Stimulated activated effector memory CD8-positive, alpha-beta T cell treated with anti-CD3 and anti-CD28 coated beads, Interleukin-12 subunit alpha, Interleukin-12 subunit beta, amount 100 ng/mL, for 72 hours (primary cell): ENCODE measurements around the gene RNFT2.

Source experiments
- ATAC-seq: fragments of 150-1000 bp; cut with Tn5 transposase; 2 replicates; pipeline ENCODE4 v1.10.0; 2021
- DNase-seq, 2 donors: peaks; one replicate each; pipeline ENCODE4 v3.0.0; 2021 to 2022; ENCODE audit warnings: low spot score in 2 of 2
- H3K27ac Mint-ChIP-seq: one replicate; pipeline ENCODE4 v1.8.0; 2022; ENCODE audit warnings: mild to moderate bottlenecking, mixed read lengths
- H3K36me3 Mint-ChIP-seq: one replicate; pipeline ENCODE4 v1.8.0; 2022; ENCODE audit warnings: mild to moderate bottlenecking, mixed read lengths
- H3K4me1 Mint-ChIP-seq: one replicate; pipeline ENCODE4 v1.8.0; 2022; ENCODE audit warnings: mixed read lengths
- H3K4me3 Mint-ChIP-seq: one replicate; pipeline ENCODE4 v1.8.0; 2022; ENCODE audit warnings: mild to moderate bottlenecking, mixed read lengths
- H3K9me3 Mint-ChIP-seq: one replicate; pipeline ENCODE4 v1.8.0; 2022; ENCODE audit warnings: mixed read lengths

RNFT2 gene, protein sequence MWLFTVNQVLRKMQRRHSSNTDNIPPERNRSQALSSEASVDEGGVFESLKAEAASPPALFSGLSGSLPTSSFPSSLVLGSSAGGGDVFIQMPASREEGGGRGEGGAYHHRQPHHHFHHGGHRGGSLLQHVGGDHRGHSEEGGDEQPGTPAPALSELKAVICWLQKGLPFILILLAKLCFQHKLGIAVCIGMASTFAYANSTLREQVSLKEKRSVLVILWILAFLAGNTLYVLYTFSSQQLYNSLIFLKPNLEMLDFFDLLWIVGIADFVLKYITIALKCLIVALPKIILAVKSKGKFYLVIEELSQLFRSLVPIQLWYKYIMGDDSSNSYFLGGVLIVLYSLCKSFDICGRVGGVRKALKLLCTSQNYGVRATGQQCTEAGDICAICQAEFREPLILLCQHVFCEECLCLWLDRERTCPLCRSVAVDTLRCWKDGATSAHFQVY

DNA sequence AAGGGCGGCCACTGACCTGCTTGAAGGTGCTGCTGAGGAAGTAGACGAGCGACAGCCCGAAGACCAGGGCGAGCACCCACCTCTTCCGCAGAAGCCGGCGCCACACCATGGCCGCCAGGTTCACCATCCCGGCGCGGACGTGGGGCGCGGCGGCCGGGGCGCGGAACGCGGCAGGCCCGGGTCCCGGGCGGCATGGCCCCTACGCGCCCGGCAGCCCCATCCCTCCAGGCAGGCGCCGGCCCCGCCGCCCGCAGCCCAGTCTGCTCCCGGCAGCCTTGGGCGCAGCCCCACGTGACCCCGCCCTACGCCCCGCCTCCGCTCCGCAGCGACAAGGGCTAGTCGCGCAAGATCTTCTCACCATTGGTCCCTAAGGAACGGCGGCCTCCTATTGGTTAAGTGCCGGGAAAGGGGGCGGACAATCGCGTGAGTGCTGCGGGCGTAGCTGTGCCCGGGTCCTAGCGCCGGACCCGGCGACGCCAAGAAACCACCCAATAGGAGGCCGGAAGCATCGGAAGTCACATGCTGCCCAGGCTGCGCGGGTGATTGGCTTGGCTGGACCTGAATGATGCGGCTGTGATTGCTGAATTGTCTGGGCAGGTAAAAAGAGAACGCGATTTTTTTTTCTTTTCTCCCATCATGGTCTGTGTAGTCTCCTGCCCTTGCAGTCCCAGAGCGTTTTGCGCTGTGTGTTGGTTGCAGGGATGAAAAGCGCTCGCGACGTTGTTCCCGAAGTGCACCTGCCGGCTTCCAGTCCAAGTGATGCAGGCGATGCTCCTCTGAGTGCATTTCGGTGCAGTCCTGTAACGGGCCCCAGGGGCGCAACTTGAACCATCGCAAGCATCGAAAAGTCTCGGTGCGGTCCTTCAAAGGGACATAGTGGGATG, at the start of gene RNFT2, which contains the start of gene SPRING1:
Gene RNFT2 (plus strand): TSS at position 542 of the 884 bp plus-strand sequence. CDS start 2,183 bp downstream, outside the sequence.
Gene SPRING1 (minus strand): TSS at position 296 of the 884 bp plus-strand sequence. CDS start 169 bp downstream, at position 127.
- peak; percentile 98 for ATAC-seq
- H3K4me3 Mint-ChIP-seq = peak within 1 kb of the TSS; percentile 96
- peaks cover 45% of the 10 kb centered on the region for H3K4me1 Mint-ChIP-seq
- peaks cover 28% of the 10 kb centered on the region for H3K36me3 Mint-ChIP-seq
- H3K27ac Mint-ChIP-seq = peak within 1 kb of the TSS; percentile 95
- no peaks in the 10 kb centered on the region for H3K9me3 Mint-ChIP-seq
- DNase-seq = peak; percentile 91 to 98

- no peak for DNase-seq
- H3K4me1 Mint-ChIP-seq = peaks cover 5% of the 10 kb centered on the region
- no peak overlapping the region for H3K27ac Mint-ChIP-seq
- ATAC-seq = no peak
- H3K4me3 Mint-ChIP-seq = no peak overlapping the region
- H3K9me3 Mint-ChIP-seq = no peaks in the 10 kb centered on the region
- H3K36me3 Mint-ChIP-seq = no peaks in the 10 kb centered on the region
Measured at GRCh38 chr12:116689521-116689920, 48.6 kb upstream of the RNFT2 start.

- Mint-ChIP-seq H3K4me3 (no peak overlapping the region), H3K36me3 (no peaks in the 10 kb centered on the region)
- no peak for DNase-seq
Measured at GRCh38 chr12:116689979-116690744, 48.0 kb upstream of the RNFT2 start.

GRCh38 chr12:116691205-116691604, 46.9 kb upstream of the RNFT2 start:
- H3K9me3 Mint-ChIP-seq = no peaks in the 10 kb centered on the region
- H3K27ac Mint-ChIP-seq = no peak overlapping the region
- no peak for DNase-seq
- peaks cover 5% of the 10 kb centered on the region for H3K4me1 Mint-ChIP-seq
- no peaks in the 10 kb centered on the region for H3K36me3 Mint-ChIP-seq
- ATAC-seq = no peak
- no peak overlapping the region for H3K4me3 Mint-ChIP-seq

More at GRCh38 chr12:116689979-116690744, 48.0 kb upstream of the RNFT2 start:
- Mint-ChIP-seq H3K9me3 (no peaks in the 10 kb centered on the region), H3K4me1 (peaks cover 5% of the 10 kb centered on the region), H3K27ac (no peak overlapping the region)
- ATAC-seq = no peak

DNA sequence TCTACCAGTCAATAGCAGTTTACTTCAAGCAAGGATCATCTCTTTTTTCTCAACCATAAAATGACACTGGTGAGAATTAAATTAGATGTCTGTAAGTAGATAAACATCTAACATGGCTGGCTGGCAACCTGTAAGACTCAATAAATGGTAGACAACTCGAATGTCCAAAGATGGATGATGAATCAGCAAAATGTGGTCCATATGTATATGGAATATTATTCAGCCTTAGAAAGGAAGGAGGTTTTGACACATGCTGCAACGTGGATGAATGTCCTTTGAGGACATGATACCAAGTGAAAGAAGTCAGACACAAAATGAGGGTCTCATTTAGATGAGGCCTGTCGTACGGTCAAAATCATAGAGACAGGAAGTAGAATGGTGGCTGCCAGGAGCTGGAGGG, 46.5 kb upstream of the RNFT2 start:
- Mint-ChIP-seq H3K9me3 (no peaks in the 10 kb centered on the region), H3K4me1 (peaks cover 5% of the 10 kb centered on the region), H3K27ac (no peak overlapping the region), H3K36me3 (no peaks in the 10 kb centered on the region), H3K4me3 (no peak overlapping the region)
- no peak for DNase-seq
- ATAC-seq = no peak

GRCh38 chr12:116692605-116693004, 45.5 kb upstream of the RNFT2 start:
- H3K27ac Mint-ChIP-seq = no peak overlapping the region
- peaks cover 5% of the 10 kb centered on the region for H3K4me1 Mint-ChIP-seq
- H3K4me3 Mint-ChIP-seq = no peak overlapping the region
- ATAC-seq (no peak), DNase-seq (no peak)
- no peaks in the 10 kb centered on the region for H3K36me3 Mint-ChIP-seq
- H3K9me3 Mint-ChIP-seq = no peaks in the 10 kb centered on the region

DNA sequence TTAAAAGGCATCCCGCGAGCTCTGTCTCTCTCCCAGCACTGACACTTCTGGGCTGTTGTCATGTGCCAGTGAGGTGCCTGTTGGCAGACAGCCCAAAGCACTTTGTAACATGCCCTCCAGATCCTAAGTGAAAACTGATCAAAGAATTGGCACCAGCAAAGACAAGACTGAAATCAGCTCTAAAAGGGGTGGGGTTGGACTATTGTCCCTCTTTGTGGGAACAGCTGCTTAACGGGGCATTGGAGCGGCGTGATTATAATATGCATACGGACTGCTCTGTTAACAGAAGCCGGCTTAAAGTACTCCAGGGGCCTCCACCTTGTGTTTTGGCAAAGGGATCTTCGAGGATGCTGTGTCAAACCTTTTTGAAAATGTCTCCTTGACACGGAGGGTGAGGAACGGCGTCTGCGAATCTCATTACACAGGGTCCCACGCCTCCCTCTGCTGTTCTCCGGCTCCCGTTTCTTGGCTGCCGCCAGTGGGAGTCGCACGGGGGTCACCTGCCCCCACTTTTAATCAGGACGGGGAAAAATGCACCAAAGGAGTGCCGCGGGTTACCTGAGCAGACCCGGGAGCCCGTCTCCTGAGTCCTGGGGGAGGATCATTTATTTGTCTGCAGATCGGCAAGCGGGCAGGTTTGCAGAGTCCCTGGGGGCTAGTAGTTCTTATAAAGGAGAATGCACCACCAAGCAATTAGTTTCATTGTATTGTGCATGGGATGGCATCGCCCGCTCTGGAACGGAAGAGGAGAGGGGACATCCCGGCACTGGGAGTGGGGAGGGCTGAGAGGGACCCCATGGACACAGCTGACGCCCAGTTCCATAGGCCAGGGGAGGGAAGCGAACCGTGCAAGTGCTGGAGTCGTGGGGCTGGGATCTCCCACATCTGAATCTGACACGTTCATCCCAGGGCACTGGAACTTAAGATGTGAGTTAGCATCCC, 44.6 kb upstream of the RNFT2 start:
- H3K4me1 Mint-ChIP-seq = peaks cover 5% of the 10 kb centered on the region
- H3K9me3 Mint-ChIP-seq = no peaks in the 10 kb centered on the region
- DNase-seq (no peak), ATAC-seq (no peak)
- H3K36me3 Mint-ChIP-seq = no peaks in the 10 kb centered on the region
- H3K27ac Mint-ChIP-seq = no peak overlapping the region
- H3K4me3 Mint-ChIP-seq = no peak overlapping the region

DNA sequence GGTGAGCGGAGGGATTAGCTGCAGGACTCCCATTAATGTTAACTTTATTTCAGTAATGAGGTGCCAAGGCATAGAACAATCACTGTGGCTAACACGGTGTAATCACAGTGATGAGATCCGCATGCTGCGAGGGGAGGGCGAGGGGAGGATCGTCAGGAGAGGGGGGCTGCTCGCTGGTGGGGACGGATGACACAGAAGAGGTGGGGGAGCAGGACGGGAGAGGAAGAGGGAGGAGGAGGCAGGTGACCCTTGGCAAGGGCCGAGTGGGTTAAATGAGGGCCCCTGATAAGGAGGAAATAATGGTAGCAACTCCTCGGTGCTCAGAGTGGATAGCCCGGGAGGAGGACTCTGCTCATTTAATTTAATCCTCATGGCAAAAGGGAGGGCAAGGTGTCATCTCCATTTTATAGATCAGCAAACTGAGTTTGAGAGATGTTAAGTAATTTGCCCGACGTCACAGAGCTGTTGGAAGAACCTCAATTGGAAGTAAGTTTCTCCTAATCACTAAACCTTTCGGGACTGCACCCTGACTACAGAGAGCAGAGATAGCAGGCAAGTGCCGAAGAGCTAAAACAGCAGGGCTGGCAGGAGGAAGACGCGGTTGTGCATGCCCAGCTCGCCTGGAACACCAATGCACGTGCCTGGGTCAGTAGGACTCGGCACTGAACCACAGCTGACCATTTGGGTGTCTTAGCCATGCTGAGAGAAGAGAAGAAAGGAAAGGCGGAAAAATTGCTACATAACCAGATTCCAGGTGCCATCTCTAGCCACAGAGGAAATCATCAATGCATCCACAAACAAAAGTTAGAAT, 43.3 kb upstream of the RNFT2 start:
- DNase-seq (no peak), ATAC-seq (no peak)
- Mint-ChIP-seq H3K9me3 (no peaks in the 10 kb centered on the region), H3K4me1 (peaks cover 5% of the 10 kb centered on the region), H3K4me3 (no peak overlapping the region), H3K36me3 (no peaks in the 10 kb centered on the region), H3K27ac (no peak overlapping the region)

- H3K4me3 Mint-ChIP-seq = no peak overlapping the region
- no peak for DNase-seq
Measured at GRCh38 chr12:116695464-116695725, 42.7 kb upstream of the RNFT2 start.

DNA sequence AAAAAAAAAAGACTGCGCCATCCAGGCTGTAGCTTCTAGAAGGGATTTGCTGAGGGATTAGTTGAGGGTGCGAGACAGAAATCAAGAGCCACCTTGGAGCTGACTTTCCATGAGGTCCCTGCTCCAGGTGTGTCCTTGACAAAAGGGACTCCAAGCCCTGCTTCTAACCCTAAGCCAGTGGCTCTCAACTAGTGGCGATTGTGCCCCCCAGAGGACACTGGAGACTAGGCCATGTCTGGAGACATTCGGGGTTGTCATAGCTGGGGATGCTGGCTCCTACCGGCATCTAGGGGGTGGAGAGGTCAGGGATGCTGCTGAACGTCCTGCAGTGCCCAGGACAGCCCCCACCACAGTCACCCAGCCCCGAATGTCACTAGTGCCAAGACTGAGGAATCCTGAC, 40.8 kb upstream of the RNFT2 start:
- ATAC-seq (peak; percentile 31), DNase-seq (no peak)
- no peaks in the 10 kb centered on the region for H3K36me3 Mint-ChIP-seq
- no peaks in the 10 kb centered on the region for H3K9me3 Mint-ChIP-seq
- no peak overlapping the region for H3K4me3 Mint-ChIP-seq
- peaks cover 5% of the 10 kb centered on the region for H3K4me1 Mint-ChIP-seq
- H3K27ac Mint-ChIP-seq = no peak overlapping the region

More at GRCh38 chr12:116695464-116695725, 42.7 kb upstream of the RNFT2 start:
- no peak for ATAC-seq
- H3K9me3 Mint-ChIP-seq = no peaks in the 10 kb centered on the region
- H3K27ac Mint-ChIP-seq = no peak overlapping the region
- peaks cover 5% of the 10 kb centered on the region for H3K4me1 Mint-ChIP-seq
- H3K36me3 Mint-ChIP-seq = no peaks in the 10 kb centered on the region

GRCh38 chr12:116697716-116698115, 40.4 kb upstream of the RNFT2 start:
- Mint-ChIP-seq H3K4me1 (peaks cover 5% of the 10 kb centered on the region), H3K9me3 (no peaks in the 10 kb centered on the region), H3K36me3 (no peaks in the 10 kb centered on the region), H3K4me3 (no peak overlapping the region), H3K27ac (no peak overlapping the region)
- no peak for DNase-seq
- no peak for ATAC-seq

DNA sequence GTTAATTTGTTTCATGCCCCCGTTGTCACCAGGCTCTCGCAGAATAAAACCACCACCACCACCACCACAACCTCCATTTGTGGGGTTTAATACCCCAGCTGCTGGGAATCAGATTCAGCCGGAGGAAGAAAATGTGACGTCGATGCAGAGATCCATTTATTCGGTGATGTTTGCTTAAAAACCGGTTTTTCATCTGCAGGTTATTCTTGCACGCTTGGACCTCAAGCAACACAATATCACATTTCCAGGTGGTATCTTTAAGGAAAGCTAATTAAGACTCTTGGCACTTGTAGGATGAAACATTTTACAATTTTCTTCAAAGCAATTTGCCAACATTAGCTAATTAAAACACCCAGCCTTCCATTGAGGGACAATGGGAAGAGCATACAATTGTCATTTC, 40.0 kb upstream of the RNFT2 start:
- Mint-ChIP-seq H3K4me3 (no peak overlapping the region), H3K4me1 (peaks cover 7% of the 10 kb centered on the region), H3K36me3 (no peaks in the 10 kb centered on the region), H3K27ac (no peak overlapping the region), H3K9me3 (no peaks in the 10 kb centered on the region)
- ATAC-seq = no peak
- DNase-seq = no peak

DNA sequence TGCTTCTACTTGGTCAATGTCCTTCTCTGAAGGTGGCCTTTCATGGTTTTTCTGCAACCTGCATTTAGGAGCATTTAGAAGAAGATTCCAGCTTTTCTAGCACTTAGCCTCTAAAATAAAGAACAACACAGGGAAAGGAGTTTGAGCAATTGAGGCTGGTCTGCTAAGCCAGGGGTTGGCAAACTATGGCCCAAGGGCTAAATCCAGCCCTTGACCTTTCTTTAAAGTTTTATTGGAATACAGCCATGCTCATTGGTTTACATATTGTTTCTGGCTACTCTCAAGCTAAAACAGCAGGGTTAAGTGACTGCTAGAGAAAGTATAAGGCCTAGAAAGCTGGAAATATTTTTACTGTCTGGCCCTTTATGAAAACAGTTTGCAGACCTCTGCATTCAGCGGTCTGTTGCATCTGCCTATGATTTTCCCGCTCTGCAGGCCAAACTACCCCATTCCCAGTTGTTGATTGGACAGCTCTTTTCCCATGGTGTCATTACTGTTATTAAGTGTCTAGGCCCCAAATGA, 39.5 kb upstream of the RNFT2 start:
- Mint-ChIP-seq H3K4me3 (no peak overlapping the region), H3K27ac (no peak overlapping the region)

More for the DNA sequence above, 39.5 kb upstream of the RNFT2 start:
- H3K9me3 Mint-ChIP-seq = no peaks in the 10 kb centered on the region
- no peaks in the 10 kb centered on the region for H3K36me3 Mint-ChIP-seq
- H3K4me1 Mint-ChIP-seq = peaks cover 11% of the 10 kb centered on the region
- DNase-seq = no peak
- ATAC-seq = no peak
